Esophagus muscularis mucosa (tissue), 4 donors: Measurements from ENCODE around the gene IGSF21. TPM values are rescaled to one million over a fixed set of nuclear protein-coding genes. Genes with fewer than 3 reads are reported as not detected.

Experiments
- DNase-seq: peaks from one replicate; pipeline ENCODE4 v3.0.0-alpha.2; 2017; ENCODE audit errors: extremely low spot score
- H3K27ac ChIP-seq, 4 donors: fragments of 200-600 bp; sonication (generic); replicated peaks in 1 of 4; 1 replicate in 3 of 4; 2 replicates in 1 of 4; pipeline ENCODE4 v1.5.1; 2016 to 2019; ENCODE audit warnings: mild to moderate bottlenecking in 1 of 4
- H3K27me3 ChIP-seq, 4 donors: fragments of 200-600 bp; sonication (generic); one replicate each; pipeline versions ENCODE4 v1.5.1 to v1.6.0; 2016 to 2019
- H3K36me3 ChIP-seq, 4 donors: fragments of 200-600 bp; sonication (generic); one replicate each; pipeline ENCODE4 v1.5.1; 2016 to 2019
- H3K4me1 ChIP-seq, 4 donors: fragments of 200-600 bp; sonication (generic); one replicate each; pipeline ENCODE4 v1.5.1; 2016 to 2019
- H3K4me3 ChIP-seq, 4 donors: fragments of 200-600 bp; sonication (generic); 1 replicate in 2 of 4; 2 replicates in 2 of 4; pipeline ENCODE4 v1.5.1; 2016 to 2019; ENCODE audit warnings: mild to moderate bottlenecking in 4 of 4, moderate library complexity in 1 of 4
- H3K9me3 ChIP-seq, 4 donors: fragments of 200-600 bp; sonication (generic); 1 replicate in 3 of 4; 2 replicates in 1 of 4; pipeline ENCODE4 v1.5.1; 2016 to 2019
- EP300 ChIP-seq: sonication (generic); formaldehyde crosslinking; IDR thresholded peaks from one replicate; pipeline ENCODE4 v1.6.1; 2017; ENCODE audit warnings: antibody characterized with exemption
- POLR2A ChIP-seq: fragments of 450-650 bp; IDR thresholded peaks from one replicate; pipeline ENCODE4 v1.6.1; 2017; ENCODE audit warnings: antibody characterized with exemption, moderate library complexity, mild to moderate bottlenecking, low read depth
- POLR2AphosphoS5 ChIP-seq, 2 donors: sonication (generic); formaldehyde crosslinking; IDR thresholded peaks; one replicate each; pipeline ENCODE4 v1.6.1; 2017; ENCODE audit warnings: antibody characterized with exemption in 2 of 2
- WGBS: methylation state at CpG from one replicate; pipeline ENCODE4 v1.1.5; 2018; 5-methylcytosine and 5-hydroxymethylcytosine counted together
- intact Hi-C: fragments of 100-400 bp; cut with DNase I; formaldehyde crosslinking; loops from one replicate; pipeline ENCODE4 v1.15.1; 2023
- total RNA-seq, 4 donors: library from RNA; depleted of rRNA; stranded (reverse); fragments of >200 nt; gene quantifications; one replicate each; pipeline versions ENCODE4 v1.1.0 to v1.2.1, GENCODE V29; 2016
- TF ChIP-seq, protein P1 (sequence below), 3 experiments: fragments of 200-600 bp in 2 of 3; fragments of 450-650 bp in 1 of 3; sonication (generic) in 2 of 3; IDR thresholded peaks; one replicate each; pipeline ENCODE4 v1.5.1; 2017 to 2019; ENCODE audit warnings: antibody characterized with exemption in 3 of 3, mild to moderate bottlenecking in 2 of 3, moderate library complexity in 1 of 3

The IGSF21 gene
- total RNA-seq = 1 to 10 TPM; 1.1 to 2.7 (median 1.2) TPM

DNA sequence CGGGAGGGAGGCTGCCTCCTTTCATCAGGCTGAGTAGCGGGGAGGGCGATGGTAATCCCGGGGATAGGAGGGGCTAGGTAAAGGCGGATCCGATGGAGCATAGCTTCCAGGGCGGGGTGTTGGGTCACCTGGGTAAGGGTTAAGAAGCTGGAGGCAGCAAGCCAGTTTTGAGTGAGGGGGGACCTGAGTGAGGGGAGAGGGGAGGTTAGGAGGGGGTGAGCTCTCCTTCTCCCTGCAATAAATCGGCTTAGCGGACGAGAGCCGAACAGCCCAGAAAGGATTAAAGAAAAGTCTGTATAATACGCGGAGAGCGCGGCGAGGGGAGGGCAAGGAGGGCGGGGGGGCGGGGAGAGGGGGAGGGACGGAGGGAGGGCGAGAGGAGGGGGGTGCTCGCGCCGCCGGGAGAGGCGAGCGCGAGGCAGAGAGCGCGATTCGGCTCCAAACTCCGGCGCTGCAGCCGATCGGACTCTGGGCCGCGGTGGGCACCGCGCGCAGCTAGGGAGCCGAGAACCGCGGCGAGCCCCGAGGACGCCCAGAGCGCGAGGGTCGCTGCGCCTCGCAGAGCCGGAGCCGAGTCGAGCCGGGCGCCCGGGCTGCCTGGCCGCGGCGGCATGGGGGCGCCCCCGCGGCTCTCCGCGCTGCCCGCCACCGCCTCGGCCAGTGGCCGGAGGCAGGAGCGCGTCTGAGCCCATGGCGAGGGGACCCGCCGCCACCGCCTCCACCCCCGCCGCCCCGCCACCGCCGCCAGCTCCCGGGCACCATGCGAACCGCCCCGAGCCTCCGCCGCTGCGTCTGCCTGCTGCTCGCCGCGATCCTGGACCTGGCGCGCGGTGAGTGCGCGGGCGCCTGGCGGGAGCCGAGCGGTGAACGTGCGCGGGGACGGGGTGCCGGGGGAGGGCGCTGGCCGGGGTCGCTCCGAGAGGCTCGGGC lies at the start of gene IGSF21:
TSS of gene IGSF21 (plus strand) at position 430 of the 930 bp plus-strand sequence. CDS start at position 761, 331 bp downstream.
- Histone ChIP-seq H3K9me3 (no peaks in the 10 kb centered on the region), H3K4me3 (peak within 1 kb of the TSS; percentile 23 to 40 (median 33)), H3K36me3 (no peaks in the 10 kb centered on the region), H3K27ac (no peak within 1 kb of the TSS), H3K27me3 (peaks cover 0 to 95% (median 45%) of the 10 kb centered on the region in 4 donors), H3K4me1 (peaks cover 14 to 46% (median 41%) of the 10 kb centered on the region in 4 donors)
- no peak for DNase-seq
- intact Hi-C loops = no loop called here
- TF ChIP-seq, protein P1, sequence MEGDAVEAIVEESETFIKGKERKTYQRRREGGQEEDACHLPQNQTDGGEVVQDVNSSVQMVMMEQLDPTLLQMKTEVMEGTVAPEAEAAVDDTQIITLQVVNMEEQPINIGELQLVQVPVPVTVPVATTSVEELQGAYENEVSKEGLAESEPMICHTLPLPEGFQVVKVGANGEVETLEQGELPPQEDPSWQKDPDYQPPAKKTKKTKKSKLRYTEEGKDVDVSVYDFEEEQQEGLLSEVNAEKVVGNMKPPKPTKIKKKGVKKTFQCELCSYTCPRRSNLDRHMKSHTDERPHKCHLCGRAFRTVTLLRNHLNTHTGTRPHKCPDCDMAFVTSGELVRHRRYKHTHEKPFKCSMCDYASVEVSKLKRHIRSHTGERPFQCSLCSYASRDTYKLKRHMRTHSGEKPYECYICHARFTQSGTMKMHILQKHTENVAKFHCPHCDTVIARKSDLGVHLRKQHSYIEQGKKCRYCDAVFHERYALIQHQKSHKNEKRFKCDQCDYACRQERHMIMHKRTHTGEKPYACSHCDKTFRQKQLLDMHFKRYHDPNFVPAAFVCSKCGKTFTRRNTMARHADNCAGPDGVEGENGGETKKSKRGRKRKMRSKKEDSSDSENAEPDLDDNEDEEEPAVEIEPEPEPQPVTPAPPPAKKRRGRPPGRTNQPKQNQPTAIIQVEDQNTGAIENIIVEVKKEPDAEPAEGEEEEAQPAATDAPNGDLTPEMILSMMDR (IDR thresholded peaks at IDR 0.05) = no peak
- TF ChIP-seq POLR2AphosphoS5 (IDR thresholded peaks at IDR 0.05) = no peak
- TF ChIP-seq EP300 = no peak
- no peak for TF ChIP-seq POLR2A
- 0% methylated on average over 13 of the region's 108 CpGs for WGBS

DNA sequence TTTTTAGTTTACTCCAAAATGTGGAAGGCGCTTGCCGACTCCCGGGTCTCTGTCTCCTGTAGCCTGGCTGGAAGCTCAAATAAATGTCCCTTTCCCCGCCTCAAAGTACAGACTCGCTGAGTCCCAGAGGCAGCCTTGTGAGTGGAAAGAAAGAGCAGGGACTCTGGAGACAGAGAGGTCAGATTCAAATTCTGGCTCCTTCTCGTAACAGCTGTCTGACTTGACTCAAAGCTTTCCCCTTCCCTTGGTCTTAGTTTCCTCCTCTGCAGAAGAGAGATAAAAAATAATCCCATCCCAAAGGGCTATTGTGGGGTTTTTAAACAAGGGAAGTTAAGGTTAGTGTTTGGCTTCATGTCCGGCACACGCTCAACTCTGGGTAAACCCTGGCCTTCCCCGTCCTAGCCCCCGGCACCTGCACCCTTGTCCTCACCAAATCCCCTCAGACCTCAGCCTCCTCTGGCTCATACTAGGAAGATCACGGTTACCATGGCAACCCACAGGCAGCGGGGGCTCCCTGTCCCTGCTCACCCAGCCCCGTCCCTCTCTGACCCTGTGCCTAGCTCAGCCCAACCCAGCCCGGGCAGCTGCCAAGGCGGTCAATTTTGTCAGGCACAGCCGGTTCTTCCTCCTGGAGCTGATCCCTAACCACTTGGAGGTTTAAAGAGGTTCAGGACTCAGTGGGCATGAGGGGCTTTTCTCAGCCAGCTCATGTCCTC lies 49.2 kb upstream of the IGSF21 start:
- TF ChIP-seq POLR2A (no peak), EP300 (no peak), POLR2AphosphoS5 (IDR thresholded peaks at IDR 0.05) (no peak)
- TF ChIP-seq, protein P1 (IDR thresholded peaks at IDR 0.05) = no peak
- Histone ChIP-seq H3K36me3 (no peaks in the 10 kb centered on the region), H3K4me3 (no peak overlapping the region), H3K4me1 (no peaks in the 10 kb centered on the region), H3K27ac (no peak overlapping the region), H3K9me3 (peaks cover 0 to 5% (median 0%) of the 10 kb centered on the region in 4 donors), H3K27me3 (peaks cover 0 to 82% (median 0%) of the 10 kb centered on the region in 4 donors)
- DNase-seq = no peak
- intact Hi-C loops = no loop called here
- 75% methylated on average over 13 of the region's 16 CpGs for WGBS

DNA sequence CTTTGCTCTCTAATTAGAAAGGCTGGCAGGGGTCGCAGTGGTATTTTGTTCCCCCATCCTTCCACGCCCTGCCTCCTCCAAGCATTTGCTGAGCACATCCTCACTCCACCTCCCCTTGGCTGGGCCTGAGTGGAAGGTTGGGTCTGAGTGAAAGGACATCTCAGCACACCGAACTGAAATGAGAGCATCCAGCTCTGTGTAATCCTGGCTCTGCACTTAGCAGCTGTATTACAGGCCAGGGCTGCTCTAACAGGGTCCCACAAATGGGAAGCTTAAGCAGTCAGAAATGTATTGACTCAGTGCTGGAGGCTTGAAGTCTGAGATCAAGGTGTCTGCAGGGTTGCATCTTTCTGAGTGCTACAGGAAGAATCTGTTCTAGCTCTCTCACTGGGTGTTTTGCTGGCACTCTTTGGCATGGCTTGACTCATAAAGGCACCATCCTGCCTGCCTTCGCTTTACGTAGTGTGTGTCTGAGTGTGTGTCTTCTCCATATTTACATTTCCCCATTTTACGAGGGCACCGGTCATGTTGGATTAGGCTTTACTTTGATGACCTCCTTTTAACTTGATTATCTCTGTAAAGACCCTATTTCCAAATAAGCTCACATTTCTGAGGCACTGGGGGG lies 48.5 kb upstream of the IGSF21 start:
- intact Hi-C loops = no loop called here
- Histone ChIP-seq H3K4me1 (no peaks in the 10 kb centered on the region), H3K27me3 (peaks cover 0 to 82% (median 0%) of the 10 kb centered on the region in 4 donors), H3K36me3 (no peaks in the 10 kb centered on the region), H3K27ac (no peak overlapping the region), H3K9me3 (peaks cover 0 to 5% (median 0%) of the 10 kb centered on the region in 4 donors), H3K4me3 (no peak overlapping the region)
- DNase-seq = no peak
- WGBS = 81% methylated on average over 7 of the region's 7 CpGs
- TF ChIP-seq, protein P1 (IDR thresholded peaks at IDR 0.05) = no peak
- TF ChIP-seq POLR2A (no peak), EP300 (no peak), POLR2AphosphoS5 (IDR thresholded peaks at IDR 0.05) (no peak)

DNA sequence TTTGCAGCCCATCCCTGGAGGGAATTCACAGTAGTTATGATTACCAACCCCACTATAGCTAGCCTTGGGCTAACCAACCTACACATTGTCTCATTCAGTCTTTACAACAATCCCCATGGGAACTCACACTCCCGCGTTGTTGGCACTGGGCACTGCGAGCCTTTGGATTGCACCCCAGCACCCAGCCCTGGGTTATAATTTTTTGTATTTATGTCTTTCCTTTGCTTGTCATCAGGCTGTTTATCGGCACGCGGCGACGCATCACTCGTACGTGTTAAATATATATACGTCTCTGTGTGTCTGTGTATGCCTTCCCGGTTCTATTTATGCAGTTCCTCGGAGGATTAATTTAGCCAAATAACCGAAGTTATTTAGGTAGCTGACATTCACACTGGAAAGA lies 47.2 kb upstream of the IGSF21 start:
- Histone ChIP-seq H3K27ac (no peak overlapping the region), H3K36me3 (no peaks in the 10 kb centered on the region), H3K4me3 (no peak overlapping the region), H3K4me1 (no peaks in the 10 kb centered on the region), H3K9me3 (peaks cover 0 to 5% (median 0%) of the 10 kb centered on the region in 4 donors), H3K27me3 (peaks cover 0 to 80% (median 0%) of the 10 kb centered on the region in 4 donors)
- intact Hi-C loops = no loop called here
- 88% methylated on average over 14 of the region's 14 CpGs for whole genome bisulfite sequencing
- TF ChIP-seq, protein P1 (IDR thresholded peaks at IDR 0.05) = no peak
- TF ChIP-seq EP300 = no peak
- no peak for DNase-seq
